A549 (cell line): ENCODE results near the gene SYP. TPM values are rescaled to one million over a fixed set of nuclear protein-coding genes. Genes with fewer than 3 reads are reported as not detected.

ENCODE experiments used
- ATAC-seq, 2 experiments: fragments of 200-7000 bp in 1 of 2; fragments of >200 bp in 1 of 2; cut with Nextera tagmentation in 1 of 2; cut with Tn5 transposase in 1 of 2; 3 replicates each; pipeline versions ENCODE4 v1.8.0 to v1.9.1; 2018 to 2020; ENCODE audit warnings: mild to moderate bottlenecking in 1 of 2, moderate library complexity in 1 of 2
- CTCF ChIA-PET: fragments of 300-600 bp; sonication (Branson Sonifier 250); formaldehyde crosslinking; extraction: SDS; loops from one replicate; lab custom pipeline; 2021; ENCODE audit warnings: antibody characterized with exemption, inconsistent platforms; lab: Yijun Ruan, JAX
- POLR2A ChIA-PET: fragments of 350-600 bp; formaldehyde crosslinking; extraction: SDS; loops from one replicate; lab custom pipeline; 2021; ENCODE audit warnings: antibody characterized with exemption, inconsistent platforms; lab: Yijun Ruan, JAX
- DNase-seq, 2 experiments: peaks; one replicate each; pipeline versions ENCODE4 v3.0.0 to v3.0.0-alpha.2; 2011 to 2016; ENCODE audit warnings: low read depth in 1 of 2, low spot score in 1 of 2
- FAIRE-seq: peaks from 2 replicates; lab custom pipeline; 2011; peaks lifted over from hg19 to GRCh38; lab: Jason Lieb, UNC
- H3K27ac ChIP-seq, 2 experiments: fragments of >200 bp; sonication (Bioruptor Twin); formaldehyde crosslinking; 3 replicates each; pipeline ENCODE4 v1.5.1; 2016 to 2017
- H3K4me1 ChIP-seq: fragments of >200 bp; sonication (Bioruptor Twin); formaldehyde crosslinking; 3 replicates; pipeline ENCODE4 v1.6.1; 2016
- H3K4me2 ChIP-seq: fragments of >200 bp; sonication (Bioruptor Twin); formaldehyde crosslinking; 3 replicates; pipeline ENCODE4 v1.6.1; 2016
- H3K4me3 ChIP-seq: fragments of >200 bp; sonication (Bioruptor Twin); formaldehyde crosslinking; 3 replicates; pipeline ENCODE4 v1.5.1; 2016
- H3K9me3 ChIP-seq: fragments of >200 bp; sonication (Bioruptor Twin); formaldehyde crosslinking; 3 replicates; pipeline ENCODE4 v1.6.1; 2016
- CEBPB ChIP-seq, 2 experiments: fragments of >200 bp in 1 of 2; sonication (Bioruptor Twin) in 1 of 2; formaldehyde crosslinking in 1 of 2; IDR thresholded peaks; 2 replicates each; pipeline ENCODE4 v1.6.1; 2012 to 2016
- CTCF ChIP-seq: fragments of >200 bp; sonication (Bioruptor Twin); formaldehyde crosslinking; IDR thresholded peaks from 3 replicates; pipeline ENCODE4 v1.5.1; 2016
- GATA3 ChIP-seq: IDR thresholded peaks from 2 replicates; pipeline ENCODE4 v1.6.1; 2012; ENCODE audit warnings: borderline replicate concordance
- HES2 ChIP-seq: fragments of >200 bp; sonication (Bioruptor Twin); formaldehyde crosslinking; IDR thresholded peaks from 2 replicates; pipeline ENCODE4 v1.6.1; 2016
- HMGXB4 ChIP-seq: fragments of 250-450 bp; sonication (Bioruptor Pico); IDR thresholded peaks from 2 replicates; pipeline ENCODE4 v1.5.0; 2021; ENCODE audit warnings: mild to moderate bottlenecking, moderate library complexity, borderline replicate concordance
- JUN ChIP-seq, 2 experiments: fragments of >200 bp; sonication (Bioruptor Twin); formaldehyde crosslinking; IDR thresholded peaks; 2 replicates in 1 of 2; 3 replicates in 1 of 2; pipeline ENCODE4 v1.6.1; 2016 to 2017
- KDM1A ChIP-seq: fragments of 200-600 bp; sonication (generic); IDR thresholded peaks from 2 replicates; pipeline ENCODE4 v1.6.1; 2016; ENCODE audit warnings: low read depth, mild to moderate bottlenecking
- MAX ChIP-seq: IDR thresholded peaks from 2 replicates; pipeline ENCODE4 v1.6.1; 2012
- NPAS2 ChIP-seq: fragments of 250-450 bp; sonication (Bioruptor Pico); IDR thresholded peaks from 2 replicates; pipeline ENCODE4 v1.8.0; 2022; ENCODE audit warnings: mild to moderate bottlenecking, moderate library complexity, borderline replicate concordance
- NR3C1 ChIP-seq: fragments of >200 bp; sonication (Bioruptor Twin); formaldehyde crosslinking; IDR thresholded peaks from 3 replicates; pipeline ENCODE4 v1.6.1; 2017
- PBX3 ChIP-seq: IDR thresholded peaks from 2 replicates; pipeline ENCODE4 v1.6.1; 2012
- POLR2A ChIP-seq: IDR thresholded peaks from 2 replicates; pipeline ENCODE4 v1.6.1; 2012; ENCODE audit warnings: mild to moderate bottlenecking, low read length
- POLR2AphosphoS2 ChIP-seq: conservative IDR thresholded peaks from 2 replicates; pipeline ENCODE4 v1.6.1; 2012; ENCODE audit warnings: low read length, improper control_type of control experiment, inconsistent platforms
- RCOR1 ChIP-seq: fragments of 150-350 bp; IDR thresholded peaks from 2 replicates; pipeline ENCODE4 v1.6.1; 2014; ENCODE audit warnings: antibody characterized with exemption, low read length, low read depth
- REST ChIP-seq: fragments of 200-600 bp; sonication (generic); IDR thresholded peaks from 2 replicates; pipeline ENCODE4 v1.6.1; 2016; ENCODE audit warnings: antibody characterized with exemption, mild to moderate bottlenecking, moderate library complexity
- RFX5 ChIP-seq: fragments of 450-650 bp; IDR thresholded peaks from 2 replicates; pipeline ENCODE4 v1.7.1; 2014; ENCODE audit warnings: antibody characterized with exemption, mild to moderate bottlenecking, moderate library complexity
- TFCP2L1 ChIP-seq: fragments of 250-450 bp; sonication (Bioruptor Pico); IDR thresholded peaks from 2 replicates; pipeline ENCODE4 v1.5.0; 2021; ENCODE audit warnings: mild to moderate bottlenecking
- ZNF302 ChIP-seq: fragments of 250-450 bp; sonication (Bioruptor Pico); IDR thresholded peaks from 2 replicates; pipeline ENCODE4 v1.9.0; 2021; ENCODE audit warnings: inconsistent platforms, mild to moderate bottlenecking, moderate library complexity
- WGBS: methylation state at CpG from one replicate; pipeline ENCODE4 v1.1.6; 2017; ENCODE audit errors: missing lambda C conversion rate; 5-methylcytosine and 5-hydroxymethylcytosine counted together
- polyA plus RNA-seq, 4 experiments: library from polyadenylated mRNA; depleted of rRNA in 3 of 4; stranded (reverse); fragments of >200 nt; fragmentation: RNase III in 1 of 4; extraction: RNeasy Plus Mini Kit Qiagen cat#74134 plus additional on column Dnase treatment in 1 of 4; gene quantifications; 2 replicates in 3 of 4; 3 replicates in 1 of 4; pipeline ENCODE4 v1.2.3, GENCODE V29; 2011 to 2017

Gene SYP
- polyA plus RNA-seq, 2 of the 4 experiments (the other 2 are of a cell fraction), result 1.3 to 3.8 TPM

- under 1% methylated on average over 26 of the region's 32 CpGs for WGBS
- Histone ChIP-seq H3K27ac (peak overlapping the region; percentile 90 to 98), H3K4me3 (peak overlapping the region; percentile 76), H3K9me3 (no peaks in the 10 kb centered on the region), H3K4me2 (peak overlapping the region; percentile 87), H3K4me1 (peaks cover 24% of the 10 kb centered on the region; the same call in 2 of the 3 replicates)
- ChIA-PET POLR2A (interaction anchor here (0.7 to 1.3 kb wide), 21 partner anchors 9 to 560 kb away, joined by 3 to 16 read pairs (median 4); partner anchors contain the start of genes CCDC22, PLP2, PRAF2 and SYP), CTCF (interaction anchor here (1.1 to 1.3 kb wide), 2 partner anchors 10 to 59 kb away, joined by 3 to 4 read pairs; no protein-coding TSS in a partner anchor)
- TF ChIP-seq RFX5, result peak; percentile 50; the same call in 1 of the 2 replicates
- TF ChIP-seq RCOR1, result no peak
- TF ChIP-seq GATA3, result no peak
- peak in 1 of 2 experiments; percentile 69; a peak in 2 of 5 replicates for TF ChIP-seq JUN (IDR thresholded peaks at IDR 0.05)
- TF ChIP-seq POLR2A, result peak; percentile 95
- peak; percentile 94 for TF ChIP-seq PBX3
- no peak for TF ChIP-seq CEBPB (IDR thresholded peaks at IDR 0.05)
- no peak for TF ChIP-seq NPAS2 (CRISPR knock-in tag)
- TF ChIP-seq REST, result no peak
- no peak for TF ChIP-seq ZNF302
- TF ChIP-seq POLR2AphosphoS2, result no peak
- TF ChIP-seq KDM1A, result no peak
- TF ChIP-seq HES2, result no peak
- peak; percentile 27; the same call in 1 of the 2 replicates for TF ChIP-seq MAX
- DNase-seq (peak; percentile 95 to 100), FAIRE-seq (peak; percentile 100), ATAC-seq (peak; percentile 91 to 95)
These were observed 9.0 kb downstream of the SYP start for GRCh38 chrX:49190821-49191573.

GRCh38 chrX:49189606-49190005 is 10.4 kb downstream of the SYP start:
- peak overlapping the region; percentile 79 to 95 for H3K27ac ChIP-seq
- H3K4me1 ChIP-seq, result peaks cover 24% of the 10 kb centered on the region; the same call in 2 of the 3 replicates
- H3K9me3 ChIP-seq, result no peaks in the 10 kb centered on the region
- ChIA-PET POLR2A (no interaction called here), CTCF (interaction anchor here (1.1 to 1.4 kb wide), 3 partner anchors 10 to 34 kb away, joined by 3 to 5 read pairs (median 3); no protein-coding TSS in a partner anchor)
- no peak for TF ChIP-seq TFCP2L1
- WGBS, result 64% methylated on average over 6 of the region's 6 CpGs
- H3K4me3 ChIP-seq, result peak overlapping the region; percentile 44
- peak overlapping the region; percentile 87 for H3K4me2 ChIP-seq
- FAIRE-seq, result peak; percentile 88
- DNase-seq, result no peak
- ATAC-seq, result no peak

- Histone ChIP-seq H3K9me3 (no peaks in the 10 kb centered on the region), H3K4me3 (no peak overlapping the region), H3K4me2 (no peak overlapping the region; the same call in 2 of the 3 replicates), H3K27ac (peak overlapping the region in 1 of 2 experiments; percentile 95; a peak in 1 of 6 replicates), H3K4me1 (peaks cover 30% of the 10 kb centered on the region)
- FAIRE-seq (no peak), ATAC-seq (no peak), DNase-seq (no peak)
- ChIA-PET CTCF (interaction anchor here (1.4 kb wide), 1 partner anchor 33 kb away, joined by 5 read pairs; no protein-coding TSS in a partner anchor), POLR2A (no interaction called here)
- TF ChIP-seq CTCF (no peak), MAX (no peak), NR3C1 (no peak), HMGXB4 (no peak)
- WGBS, result 73% methylated on average over 8 of the region's 8 CpGs
These were observed 11.4 kb downstream of the SYP start for GRCh38 chrX:49188468-49189076.
